Cardiac septum (tissue), 1 donor: ENCODE results near the gene MCU. TPM values are rescaled to one million over a fixed set of nuclear protein-coding genes. Genes with fewer than 3 reads are reported as not detected.

ENCODE experiments used
- DNase-seq: peaks from one replicate; pipeline ENCODE4 v3.0.0-alpha.2; 2020; ENCODE audit warnings: low spot score
- intact Hi-C: fragments of 100-400 bp; cut with DNase I; formaldehyde crosslinking; loops from one replicate; pipeline ENCODE4 v1.14.0; 2022
- total RNA-seq: library from RNA; stranded (reverse); fragmentation: NEBNext Ultra II Directional; extraction: Animal tissue kit (Norgen Biotek cat#: 25700); gene quantifications from one replicate; pipeline ENCODE4 v1.2.1, GENCODE V29; 2021
- donor health status: DM: no; HTN: no; CAD: no.

The MCU gene
- total RNA-seq, 1 donor from 2014 or later: 14.6 TPM

GRCh38 chr10:72816565-72816964 is 124.6 kb downstream of the MCU start:
- intact Hi-C loops: no loop called here
- no peak for DNase-seq

- intact Hi-C loops: no loop called here
Measured at GRCh38 chr10:72818076-72818475, 126.1 kb downstream of the MCU start.

GRCh38 chr10:72819053-72819452 is 127.1 kb downstream of the MCU start:
- intact Hi-C loops: no loop called here
- no peak for DNase-seq

More at GRCh38 chr10:72818076-72818475, 126.1 kb downstream of the MCU start:
- no peak for DNase-seq

GRCh38 chr10:72821606-72822005 is 129.7 kb downstream of the MCU start:
- DNase-seq: no peak
- intact Hi-C loops: no loop called here

GRCh38 chr10:72822342-72822986 is 130.5 kb downstream of the MCU start:
- no peak for DNase-seq
- intact Hi-C loops: no loop called here

DNA sequence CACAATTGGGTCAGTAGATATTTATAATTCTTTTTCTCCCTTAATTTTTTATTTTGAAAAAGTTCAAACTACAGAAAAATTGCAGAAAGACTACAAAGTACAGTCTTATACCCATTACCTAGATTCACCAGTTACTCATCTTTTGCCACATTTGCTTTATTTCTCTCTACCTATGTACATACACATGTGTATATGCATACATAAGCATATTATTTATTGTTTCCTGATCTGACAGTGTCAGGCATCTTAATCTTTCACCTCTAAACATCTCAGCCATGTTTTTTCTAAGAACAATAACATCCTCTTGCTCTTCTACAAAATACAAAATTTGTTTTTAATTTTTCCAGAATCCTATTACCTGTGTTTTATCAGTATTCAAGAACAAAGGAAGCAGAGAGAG is 133.2 kb downstream of the MCU start:
- no peak for DNase-seq
- intact Hi-C loops: no loop called here

DNA sequence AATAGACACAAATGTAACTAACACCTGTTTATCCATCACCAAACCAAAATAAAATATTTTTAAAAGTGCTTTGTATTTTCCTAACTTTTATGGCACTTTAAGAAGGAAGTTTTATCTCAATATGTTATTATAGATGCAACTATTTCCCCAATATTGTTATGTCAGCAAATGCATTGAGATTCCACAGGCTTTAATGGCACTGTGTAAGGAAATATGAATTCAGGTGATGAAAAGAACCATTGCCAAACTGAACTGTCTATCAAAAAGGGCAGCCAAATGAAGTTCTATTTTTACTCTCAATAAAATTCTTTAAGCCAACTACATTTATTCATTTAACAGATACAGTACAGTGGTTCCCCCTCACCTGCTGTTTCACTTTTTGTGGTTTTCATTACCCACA is 134.4 kb downstream of the MCU start:
- intact Hi-C loops: no loop called here
- DNase-seq: no peak

DNA sequence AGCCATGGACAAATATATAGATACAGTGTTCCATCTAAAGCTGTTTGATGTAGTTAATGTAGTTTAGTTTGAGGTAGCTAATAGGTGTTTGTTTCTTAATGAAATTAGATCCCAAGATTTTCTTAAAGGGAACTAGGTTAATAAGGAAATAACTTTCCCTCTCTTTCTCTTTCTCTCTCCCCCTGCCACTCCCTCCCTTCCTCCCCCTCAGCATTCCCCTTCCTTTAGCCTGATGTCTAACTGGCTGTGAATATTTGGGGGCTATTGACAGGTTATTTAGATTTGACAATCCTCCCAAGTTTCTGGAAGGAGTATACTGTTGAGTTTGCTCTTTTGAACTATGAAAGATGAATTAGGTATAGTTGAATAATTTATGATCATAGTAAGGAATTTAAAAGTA is 136.4 kb downstream of the MCU start:
- no peak for DNase-seq
- intact Hi-C loops: no loop called here

GRCh38 chr10:72830625-72831024 is 138.7 kb downstream of the MCU start:
- DNase-seq: no peak
- intact Hi-C loops: loop anchor here (10.0 kb wide), 1 partner anchor 206 kb away; the partner anchor contains the start of gene MICU1

GRCh38 chr10:72831696-72832409 is 139.9 kb downstream of the MCU start:
- DNase-seq: no peak
- intact Hi-C loops: loop anchor here (10.0 kb wide), 1 partner anchor 207 kb away; the partner anchor contains the start of gene MICU1

GRCh38 chr10:72832701-72833100 is 140.8 kb downstream of the MCU start:
- intact Hi-C loops: loop anchor here (10.0 kb wide), 1 partner anchor 208 kb away; the partner anchor contains the start of gene MICU1
- no peak for DNase-seq

DNA sequence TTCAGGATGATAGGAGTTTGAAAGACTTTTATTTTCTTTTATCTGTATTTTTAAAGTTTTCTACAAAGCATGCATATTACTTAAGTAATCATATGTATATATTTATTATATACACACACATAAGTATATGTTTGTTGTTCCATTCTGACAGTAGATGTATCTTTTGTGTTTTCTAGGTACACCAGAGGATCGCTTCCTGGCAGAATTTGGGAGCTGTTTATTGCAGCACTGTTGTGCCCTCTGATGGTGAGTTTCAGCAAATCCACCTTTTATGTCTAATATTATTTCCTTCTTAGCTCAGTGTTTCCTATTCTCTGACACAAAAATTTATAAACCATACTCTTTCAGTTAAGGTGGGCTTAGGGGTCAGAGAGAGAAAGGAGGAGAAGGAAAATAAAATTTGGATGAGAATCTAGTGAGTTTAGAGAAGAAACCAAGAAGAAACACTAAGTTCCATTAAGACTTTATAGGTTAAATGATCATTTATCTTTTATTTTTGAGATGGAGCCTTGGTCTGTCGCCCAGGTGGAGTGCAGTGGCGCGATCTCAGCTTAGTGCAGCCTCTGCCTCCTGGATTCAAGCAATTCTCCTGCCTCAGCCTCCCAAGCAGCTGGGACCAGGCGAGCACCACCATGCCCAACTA is 142.4 kb downstream of the MCU start:
- DNase-seq: no peak
- intact Hi-C loops: loop anchor here (2.0 to 10.0 kb wide), 3 partner anchors 140 to 470 kb away; partner anchors contain the start of gene MICU1

DNA sequence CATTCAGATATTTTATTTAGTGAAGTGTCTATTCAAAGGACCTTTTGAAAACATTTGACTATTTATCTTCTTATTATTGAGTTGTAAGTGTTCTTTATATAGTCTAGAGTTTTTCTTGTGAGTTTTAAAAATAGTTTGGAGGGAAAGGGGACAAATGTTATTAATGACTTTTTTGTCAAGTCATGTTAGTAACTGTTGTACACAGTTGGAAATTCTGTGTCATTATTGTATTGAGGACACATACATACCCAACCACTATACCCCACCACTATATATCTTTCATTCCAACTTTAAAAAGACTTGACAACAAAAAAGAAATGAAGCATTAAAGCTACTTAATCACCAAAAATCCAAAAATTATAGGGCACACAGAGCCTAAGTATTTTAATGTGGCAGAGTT is 148.4 kb downstream of the MCU start:
- DNase-seq: no peak
- intact Hi-C loops: no loop called here

- DNase-seq: no peak
- intact Hi-C loops: no loop called here
Measured at GRCh38 chr10:72841487-72841886, 149.5 kb downstream of the MCU start.

DNA sequence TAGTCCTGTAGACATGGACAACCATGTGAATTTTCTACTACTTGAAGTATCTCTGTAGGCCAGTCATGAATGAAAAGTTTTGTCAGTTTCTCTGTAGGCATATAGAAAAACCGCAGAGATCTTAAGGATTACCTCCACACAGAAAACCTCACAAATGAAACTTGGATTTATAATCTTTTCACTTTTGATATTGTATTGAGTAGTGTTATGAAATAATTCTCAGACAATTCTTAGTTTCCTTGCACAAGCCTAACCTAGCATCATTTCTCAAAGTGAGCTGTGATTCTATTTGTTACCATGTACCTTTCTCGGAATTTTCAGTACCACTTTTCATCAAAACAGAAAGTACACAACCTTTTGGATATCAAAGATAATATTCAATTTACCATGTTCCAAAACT is 150.2 kb downstream of the MCU start:
- intact Hi-C loops: no loop called here
- no peak for DNase-seq

GRCh38 chr10:72846238-72846637 is 154.3 kb downstream of the MCU start:
- intact Hi-C loops: no loop called here
- DNase-seq: no peak

- intact Hi-C loops: no loop called here
Measured at GRCh38 chr10:72847681-72848080, 155.7 kb downstream of the MCU start.

DNA sequence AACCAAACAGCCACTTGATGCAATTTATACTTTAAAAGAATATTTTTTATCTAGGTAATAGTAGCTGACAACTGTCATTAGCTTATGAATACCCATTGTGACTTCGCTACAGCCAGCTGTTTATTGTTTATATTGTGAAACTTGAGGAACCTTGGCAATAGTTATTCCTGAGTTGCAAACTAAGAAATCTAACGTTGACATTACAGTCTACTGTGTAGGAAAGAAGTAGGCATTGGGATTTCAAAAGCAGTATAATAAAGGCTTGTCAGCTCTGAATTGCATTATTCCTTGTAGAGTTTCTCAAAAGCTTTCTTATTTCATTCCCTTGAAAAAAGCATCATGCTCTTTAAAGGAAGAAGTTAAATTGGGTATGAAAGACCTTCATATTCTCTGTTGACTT is 158.9 kb downstream of the MCU start:
- DNase-seq: no peak
- intact Hi-C loops: no loop called here

More at GRCh38 chr10:72847681-72848080, 155.7 kb downstream of the MCU start:
- no peak for DNase-seq

- no peak for DNase-seq
- intact Hi-C loops: no loop called here
Measured at GRCh38 chr10:72851509-72851908, 159.6 kb downstream of the MCU start.

DNA sequence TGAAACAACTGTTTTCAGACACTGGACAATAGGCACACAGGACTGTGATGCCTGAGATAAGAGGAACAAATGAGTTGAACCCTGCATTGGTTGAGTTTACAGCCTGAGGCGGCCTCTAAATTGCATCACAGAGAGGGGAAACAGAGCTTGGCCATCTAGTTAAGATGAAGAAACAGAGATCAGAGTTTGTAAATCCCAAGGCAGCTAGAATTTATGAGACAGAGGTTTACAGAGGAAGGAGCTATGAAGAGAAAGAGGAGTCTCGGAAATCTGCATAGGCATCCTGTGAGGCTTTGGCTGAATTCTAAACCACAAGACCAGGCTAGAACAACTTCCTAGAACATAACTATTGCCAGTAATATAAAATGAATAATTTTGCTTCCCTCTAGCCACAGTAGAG is 160.6 kb downstream of the MCU start:
- intact Hi-C loops: no loop called here
- no peak for DNase-seq

DNA sequence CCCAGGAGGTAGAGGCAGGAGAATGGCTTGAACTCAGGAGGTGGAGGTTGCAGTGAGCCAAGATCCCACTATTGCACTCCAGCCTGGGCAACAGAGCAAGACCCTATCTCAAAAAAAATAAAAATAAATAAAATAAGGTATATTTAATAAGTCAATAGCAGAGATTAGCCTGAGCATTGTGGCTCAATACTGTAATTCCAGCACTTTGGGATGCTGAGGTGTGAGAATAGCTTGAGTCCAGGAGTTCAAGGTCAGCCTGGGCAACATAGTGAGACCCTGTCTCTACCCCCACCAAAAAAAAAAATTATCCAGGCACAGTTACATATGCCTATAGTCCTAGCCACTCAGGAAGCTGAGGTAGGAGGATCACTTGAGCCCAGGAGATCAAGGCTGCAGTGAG is 163.2 kb downstream of the MCU start:
- DNase-seq: no peak
- intact Hi-C loops: no loop called here
